Endothelial cell of hepatic sinusoid (primary cell): ENCODE results near the gene TANC1.

Source experiments
- in situ Hi-C: cut with HindIII; loops from 2 replicates; pipeline ENCODE4 v1.10.0; 2017; ENCODE audit warnings: low sequenced_read_pairs

TANC1 gene

DNA sequence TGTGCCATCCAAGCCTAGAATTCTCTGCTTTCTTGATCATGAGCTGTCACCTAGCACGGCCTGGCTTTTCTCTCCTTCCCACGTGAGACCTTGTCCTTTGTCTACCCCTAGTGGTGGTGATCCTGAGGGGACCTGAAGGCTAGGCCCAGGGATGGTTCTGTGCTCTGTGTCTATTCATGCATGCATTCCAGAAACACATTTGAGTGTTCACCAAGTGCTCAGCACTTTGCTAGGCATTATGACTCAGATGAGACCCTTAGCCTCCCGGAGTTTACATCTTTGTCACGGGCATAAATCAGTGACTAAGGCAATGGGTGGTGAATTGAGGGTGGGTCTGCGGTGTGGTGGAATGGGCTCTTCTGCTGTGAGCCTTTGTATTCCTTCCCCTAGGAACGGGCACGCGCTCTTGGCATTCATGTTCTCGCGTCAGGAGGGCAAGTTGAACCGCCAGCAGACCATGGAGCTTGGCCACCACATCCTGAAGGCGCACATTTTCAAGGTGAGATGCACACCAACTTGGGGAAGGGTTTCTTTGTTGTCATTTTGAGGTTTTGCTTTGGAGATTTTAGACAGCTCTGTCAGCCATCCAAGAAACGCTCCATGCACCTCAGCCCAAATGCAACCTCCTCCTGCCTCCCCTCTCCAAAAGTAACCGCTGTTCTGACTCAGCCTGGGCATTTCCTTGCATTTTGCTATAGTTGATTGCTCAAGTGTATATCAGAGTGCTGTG is 217.1 kb downstream of the TANC1 start:
- in situ Hi-C loops = no loop called here

GRCh38 chr2:159186462-159186861 is 218.0 kb downstream of the TANC1 start:
- in situ Hi-C loops = no loop called here

GRCh38 chr2:159187106-159187505 is 218.7 kb downstream of the TANC1 start:
- in situ Hi-C loops = no loop called here

DNA sequence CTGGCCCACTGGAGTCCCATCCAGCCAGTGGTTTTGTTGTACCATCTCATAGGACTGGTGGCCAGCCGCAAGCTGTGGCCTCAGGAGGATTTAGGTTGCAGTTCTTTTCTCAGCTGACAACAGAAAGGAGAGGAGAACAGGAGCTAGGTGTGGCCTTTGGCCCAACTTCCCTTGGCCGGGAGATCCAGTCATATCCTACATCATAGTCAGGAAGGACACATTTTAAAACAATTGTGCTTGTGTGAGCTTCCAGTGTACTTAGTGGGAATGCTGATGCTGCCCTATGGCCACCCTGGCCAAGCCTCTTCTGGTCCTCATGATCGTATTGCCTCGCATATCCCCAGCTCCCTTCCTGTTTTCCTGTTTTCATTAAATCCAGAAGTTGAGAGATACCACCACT is 220.0 kb downstream of the TANC1 start:
- in situ Hi-C loops = no loop called here

DNA sequence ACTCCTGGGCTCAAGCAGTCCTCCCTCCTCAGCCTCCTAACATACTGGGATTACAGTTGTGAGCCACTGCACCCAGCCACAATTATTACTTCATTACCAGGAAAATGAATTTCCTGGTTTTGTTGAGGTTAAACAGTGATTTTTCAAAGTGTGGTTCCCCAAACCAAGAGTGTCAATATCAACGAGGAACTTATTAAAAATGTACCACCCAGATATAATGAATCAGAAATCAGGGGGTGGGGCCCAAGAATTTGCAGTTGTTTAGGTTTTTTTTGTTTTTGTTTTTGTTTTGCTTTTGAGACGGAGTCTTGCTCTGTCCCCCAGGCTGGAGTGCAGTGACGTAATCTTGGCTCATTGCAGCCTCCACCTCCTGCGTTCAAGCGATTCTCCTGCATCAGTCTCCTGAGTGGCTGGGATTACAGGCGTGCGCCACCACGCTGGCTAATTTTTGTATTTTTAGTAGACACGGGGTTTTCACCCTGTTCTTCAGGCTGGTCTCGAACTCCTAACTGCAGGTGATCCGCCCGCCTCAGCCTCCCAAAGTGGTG is 224.0 kb downstream of the TANC1 start:
- in situ Hi-C loops = no loop called here

DNA sequence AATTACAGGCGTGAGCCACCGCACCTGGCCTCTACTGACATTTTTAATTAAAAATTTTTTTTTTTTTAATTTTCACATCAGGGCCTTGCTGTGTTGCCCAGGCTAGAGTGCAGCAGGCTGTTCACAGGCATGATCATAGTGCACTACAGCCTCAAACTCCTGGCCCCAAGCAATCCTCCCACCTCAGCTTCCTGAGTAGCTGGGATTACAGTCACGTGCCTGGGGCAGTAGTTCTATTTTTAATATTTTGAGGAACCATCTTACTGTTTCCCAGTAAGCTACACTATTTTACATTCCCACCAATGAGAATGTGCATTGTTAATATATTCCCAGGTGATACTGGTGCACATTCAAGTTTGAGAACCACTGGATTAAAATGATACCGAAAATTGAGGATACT is 225.4 kb downstream of the TANC1 start:
- in situ Hi-C loops = no loop called here

DNA sequence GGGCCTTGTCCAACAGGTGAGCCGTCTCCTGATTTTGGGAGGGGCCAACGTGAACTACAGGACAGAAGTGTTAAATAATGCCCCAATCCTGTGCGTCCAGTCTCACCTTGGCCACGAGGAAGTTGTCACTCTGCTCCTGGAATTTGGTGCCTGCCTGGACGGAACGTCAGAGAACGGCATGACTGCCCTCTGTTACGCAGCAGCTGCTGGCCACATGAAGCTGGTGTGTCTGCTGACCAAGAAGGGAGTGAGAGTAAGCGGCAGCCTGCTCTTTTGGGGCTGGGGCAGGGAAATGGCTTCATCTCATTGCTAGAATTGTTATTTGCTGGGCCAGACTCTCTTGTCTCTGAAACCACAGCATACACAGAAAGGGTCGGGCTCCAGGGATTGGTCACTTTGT is 225.8 kb downstream of the TANC1 start:
- in situ Hi-C loops = no loop called here

- in situ Hi-C loops = no loop called here
These were observed 227.3 kb downstream of the TANC1 start for GRCh38 chr2:159195697-159196096.

- in situ Hi-C loops = no loop called here
These were observed 228.0 kb downstream of the TANC1 start for GRCh38 chr2:159196393-159196925.

GRCh38 chr2:159199236-159199635 is 230.8 kb downstream of the TANC1 start:
- in situ Hi-C loops = no loop called here

GRCh38 chr2:159199761-159200465 is 231.5 kb downstream of the TANC1 start:
- in situ Hi-C loops = no loop called here

GRCh38 chr2:159200498-159200897 is 232.1 kb downstream of the TANC1 start:
- in situ Hi-C loops = no loop called here

DNA sequence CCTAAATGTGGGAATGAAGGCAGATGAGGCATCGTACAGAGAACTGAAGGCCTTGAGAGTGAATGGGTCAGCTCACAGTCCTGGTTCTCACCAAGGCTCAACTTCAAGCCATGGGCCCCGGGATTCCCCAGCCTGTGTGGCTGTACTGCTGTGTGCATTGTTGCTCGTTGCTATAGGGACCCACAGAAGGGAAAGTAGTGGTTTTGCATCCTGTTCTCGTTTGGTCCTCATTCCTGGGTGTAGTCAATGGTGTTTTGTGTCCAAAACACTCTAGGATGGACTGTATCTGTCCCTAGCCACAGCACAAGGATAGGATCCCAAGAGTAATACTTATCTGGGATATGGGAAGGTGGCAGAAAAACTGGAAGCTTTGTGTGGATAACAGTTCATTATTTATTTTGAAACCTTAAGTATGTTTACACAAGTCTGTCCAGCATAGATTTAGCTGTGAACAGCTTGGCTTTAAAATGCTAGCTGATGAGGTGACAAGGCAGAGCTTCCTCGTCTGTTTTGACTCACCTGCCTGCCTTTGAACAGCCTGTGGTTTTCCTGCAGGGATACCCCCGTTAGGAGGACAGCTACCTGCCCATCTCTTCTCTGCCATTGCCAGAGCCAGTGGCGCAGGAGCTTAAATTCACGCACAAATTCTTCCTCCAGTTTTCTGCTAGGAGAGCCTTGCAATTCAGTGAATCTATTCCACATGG is 233.1 kb downstream of the TANC1 start:
- in situ Hi-C loops = no loop called here

GRCh38 chr2:159202568-159203071 is 234.2 kb downstream of the TANC1 start:
- in situ Hi-C loops = no loop called here

- in situ Hi-C loops = no loop called here
These were observed 236.1 kb downstream of the TANC1 start for GRCh38 chr2:159204381-159205144.

GRCh38 chr2:159206736-159207380 is 238.4 kb downstream of the TANC1 start:
- in situ Hi-C loops = no loop called here

GRCh38 chr2:159208438-159208837 is 240.0 kb downstream of the TANC1 start:
- in situ Hi-C loops = no loop called here

DNA sequence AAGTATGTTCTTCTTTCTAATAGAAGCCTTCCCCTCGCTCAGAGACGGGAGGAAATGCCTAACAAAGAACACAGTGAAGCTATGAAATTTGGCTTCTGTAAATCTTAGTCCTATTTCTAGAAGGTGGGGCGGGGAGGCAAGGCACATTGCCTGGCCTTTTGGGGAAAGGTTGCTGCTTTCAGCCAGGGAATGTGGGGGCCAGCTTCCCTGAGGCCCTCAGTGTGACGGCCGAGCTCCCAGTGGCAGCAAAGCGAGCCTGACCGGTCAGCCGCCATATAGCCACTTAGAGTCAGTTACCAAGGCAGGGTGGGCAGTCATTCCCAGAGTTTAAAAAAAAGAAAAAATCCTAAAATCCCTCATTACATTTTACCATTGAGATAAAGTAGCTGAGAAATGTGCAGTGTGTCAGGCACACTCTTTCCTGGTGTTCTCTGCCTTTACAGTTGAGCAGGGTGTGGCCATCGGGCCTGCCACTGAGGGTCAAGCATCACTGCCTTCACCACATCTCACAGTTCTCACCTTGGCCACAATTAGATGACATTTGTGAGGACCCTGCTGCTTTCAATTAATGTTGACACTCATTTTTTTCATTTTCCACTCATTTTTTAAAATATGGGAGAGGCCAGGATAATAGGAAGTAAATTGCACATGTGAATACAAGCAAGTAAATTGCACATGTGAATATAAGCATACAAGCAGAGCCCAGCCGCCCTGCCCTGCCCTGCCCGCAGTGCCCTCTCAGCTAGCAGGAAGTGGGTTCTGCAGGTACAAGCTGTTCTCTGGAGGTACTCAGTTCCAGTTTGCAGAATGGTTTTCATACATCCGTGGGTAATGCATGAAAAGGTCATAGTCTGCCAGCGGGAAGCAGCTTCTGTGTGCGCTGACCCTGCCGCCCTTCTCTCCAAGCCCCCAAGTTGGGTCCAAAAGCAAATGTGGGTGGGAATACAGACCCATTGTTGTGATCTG is 241.2 kb downstream of the TANC1 start:
- in situ Hi-C loops = no loop called here
